HEK293 (cell line): ENCODE data around the gene SLCO4A1.
A peak's percentile ranks its signal among the peaks of the same experiment; 100 is the strongest.

Source experiments
- CTCF ChIA-PET: fragments of 350-600 bp; formaldehyde crosslinking; extraction: SDS; loops from one replicate; lab custom pipeline; 2021; ENCODE audit warnings: antibody characterized with exemption; lab: Yijun Ruan, JAX
- POLR2A ChIA-PET: fragments of 300-600 bp; formaldehyde crosslinking; extraction: SDS; loops from one replicate; lab custom pipeline; 2020; ENCODE audit warnings: antibody characterized with exemption, inconsistent platforms; lab: Yijun Ruan, JAX
- H3K27ac ChIP-seq: fragments of 200-500 bp; sonication (Bioruptor generic); 2 replicates; pipeline ENCODE4 v1.5.1; 2014; ENCODE audit warnings: low read depth, low read length, control low read depth, inconsistent platforms; ENCODE audit errors: extremely low read depth
- H3K36me3 ChIP-seq, 2 experiments: fragments of 200-500 bp in 1 of 2; sonication (Bioruptor generic) in 1 of 2; 1 replicate in 1 of 2; 2 replicates in 1 of 2; pipeline ENCODE4 v1.5.1; 2014 to 2017; ENCODE audit warnings: inconsistent platforms in 2 of 2, low read length in 2 of 2; ENCODE audit not compliant: control insufficient read depth in 2 of 2, insufficient read depth in 1 of 2
- H3K4me1 ChIP-seq: fragments of 200-500 bp; sonication (Bioruptor generic); 2 replicates; pipeline ENCODE4 v1.5.1; 2014; ENCODE audit warnings: mild to moderate bottlenecking, low read length, inconsistent platforms; ENCODE audit not compliant: control insufficient read depth, insufficient read depth
- H3K4me3 ChIP-seq: 2 replicates; pipeline ENCODE4 v1.5.1; 2011; ENCODE audit warnings: low read depth, mild to moderate bottlenecking, control low read depth, low read length, moderate library complexity
- H3K9me3 ChIP-seq: fragments of 200-500 bp; sonication (Bioruptor generic); 2 replicates; pipeline ENCODE4 v1.5.1; 2014; ENCODE audit warnings: low read depth, low read length, inconsistent platforms; ENCODE audit not compliant: control insufficient read depth, insufficient read depth
- BCL11A ChIP-seq: fragments of 450-650 bp; formaldehyde crosslinking; IDR thresholded peaks from 2 replicates; pipeline ENCODE4 v1.5.1; 2016; ENCODE audit warnings: low read depth, missing biosample characterization, missing genetic modification characterization
- GLI2 ChIP-seq: fragments of 450-650 bp; formaldehyde crosslinking; IDR thresholded peaks from 2 replicates; pipeline ENCODE4; 2017; ENCODE audit warnings: missing biosample characterization, missing genetic modification characterization, low read depth, borderline replicate concordance
- GLI4 ChIP-seq: fragments of 450-650 bp; formaldehyde crosslinking; IDR thresholded peaks from 2 replicates; pipeline ENCODE4 v1.5.1; 2016; ENCODE audit warnings: missing biosample characterization, missing genetic modification characterization
- GLIS1 ChIP-seq: fragments of 450-650 bp; formaldehyde crosslinking; IDR thresholded peaks from 2 replicates; pipeline ENCODE4 v1.5.1; 2016; ENCODE audit warnings: missing biosample characterization, missing genetic modification characterization
- KLF10 ChIP-seq: fragments of 450-650 bp; IDR thresholded peaks from 2 replicates; pipeline ENCODE4 v1.5.1; 2018; ENCODE audit warnings: missing biosample characterization, mild to moderate bottlenecking, missing genetic modification characterization
- ZFHX2 ChIP-seq: fragments of 450-650 bp; formaldehyde crosslinking; conservative IDR thresholded peaks from 2 replicates; pipeline ENCODE4 v1.5.1; 2016; ENCODE audit warnings: missing biosample characterization, missing genetic modification characterization
- ZNF350 ChIP-seq: fragments of 450-650 bp; formaldehyde crosslinking; IDR thresholded peaks from 2 replicates; pipeline ENCODE4 v1.5.0; 2017; ENCODE audit warnings: missing biosample characterization, mild to moderate bottlenecking, missing genetic modification characterization
- ZNF548 ChIP-seq: fragments of 450-650 bp; formaldehyde crosslinking; IDR thresholded peaks from 2 replicates; pipeline ENCODE4 v1.5.1; 2016; ENCODE audit warnings: missing biosample characterization, missing genetic modification characterization
- ZNF555 ChIP-seq: fragments of 450-650 bp; formaldehyde crosslinking; conservative IDR thresholded peaks from 2 replicates; pipeline ENCODE4 v1.5.1; 2017; ENCODE audit warnings: missing biosample characterization, mild to moderate bottlenecking, missing genetic modification characterization, inconsistent platforms
- ZNF600 ChIP-seq: fragments of 450-650 bp; formaldehyde crosslinking; IDR thresholded peaks from 2 replicates; pipeline ENCODE4 v1.5.1; 2016; ENCODE audit warnings: missing biosample characterization, missing genetic modification characterization
- ZNF624 ChIP-seq: fragments of 450-650 bp; formaldehyde crosslinking; IDR thresholded peaks from 2 replicates; pipeline ENCODE4 v1.5.1; 2017; ENCODE audit warnings: missing biosample characterization, missing genetic modification characterization
- ZNF664 ChIP-seq: fragments of 450-650 bp; formaldehyde crosslinking; IDR thresholded peaks from 2 replicates; pipeline ENCODE4 v1.5.1; 2016; ENCODE audit warnings: missing biosample characterization, missing genetic modification characterization
- ZNF837 ChIP-seq: fragments of 450-650 bp; formaldehyde crosslinking; IDR thresholded peaks from 2 replicates; pipeline ENCODE4 v1.5.1; 2016; ENCODE audit warnings: missing biosample characterization, missing genetic modification characterization
- TF ChIP-seq, protein P1 (sequence below): fragments of 450-650 bp; IDR thresholded peaks from 2 replicates; pipeline ENCODE4 v1.5.1; 2018; ENCODE audit warnings: missing biosample characterization, mild to moderate bottlenecking, missing genetic modification characterization
- TF ChIP-seq, protein P2 (sequence below): fragments of 450-650 bp; formaldehyde crosslinking; IDR thresholded peaks from 2 replicates; pipeline ENCODE4 v1.5.0; 2017; ENCODE audit warnings: missing biosample characterization, missing genetic modification characterization, borderline replicate concordance
- TF ChIP-seq, protein P3 (sequence below): fragments of 450-650 bp; formaldehyde crosslinking; IDR thresholded peaks from 2 replicates; pipeline ENCODE4 v1.5.1; 2017; ENCODE audit warnings: missing biosample characterization, missing genetic modification characterization
- TF ChIP-seq, protein P4 (sequence below): fragments of 450-650 bp; formaldehyde crosslinking; IDR thresholded peaks from 2 replicates; pipeline ENCODE4 v1.5.1; 2017; ENCODE audit warnings: missing biosample characterization, missing genetic modification characterization
- TF ChIP-seq, protein P5 (sequence below): fragments of 450-650 bp; formaldehyde crosslinking; IDR thresholded peaks from 2 replicates; pipeline ENCODE4 v1.5.1; 2016; ENCODE audit warnings: missing biosample characterization, missing genetic modification characterization
- TF ChIP-seq, protein P6 (sequence below): fragments of 450-650 bp; formaldehyde crosslinking; optimal IDR thresholded peaks from 2 replicates; pipeline ENCODE3; 2016; ENCODE audit warnings: missing biosample characterization, mild to moderate bottlenecking, missing genetic modification characterization

SLCO4A1 gene

DNA sequence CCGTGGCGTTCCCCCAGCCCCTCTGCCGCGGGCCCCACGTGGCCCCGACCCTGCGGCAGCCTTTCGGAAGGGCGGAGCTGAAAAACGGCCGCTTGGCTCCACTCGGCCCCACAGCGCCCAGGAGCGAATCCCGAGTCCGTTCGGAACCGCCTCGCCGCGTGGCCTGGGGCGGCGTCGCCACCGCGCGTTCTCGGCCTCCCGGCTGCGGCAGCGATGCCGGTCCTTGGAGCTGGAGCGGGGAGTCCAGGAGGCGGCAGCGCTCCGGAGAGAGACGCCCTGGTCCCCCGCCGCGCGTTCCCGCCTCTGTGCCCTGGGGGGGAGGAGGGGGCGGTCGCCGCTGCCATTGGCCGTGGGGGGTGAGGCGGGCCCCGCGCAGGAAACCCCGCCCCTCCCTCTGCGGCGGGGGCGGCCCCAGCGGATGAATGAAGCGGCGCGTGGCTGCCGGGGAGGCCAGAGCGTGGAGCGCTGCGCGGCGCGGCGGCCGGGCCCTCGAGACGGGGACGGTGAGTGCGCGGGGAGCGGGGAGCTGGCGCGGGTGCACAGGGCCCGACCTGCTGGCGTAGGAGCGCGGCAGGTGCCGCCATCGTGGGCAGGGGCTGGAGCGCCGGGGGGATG, at the start of gene SLCO4A1 (continued):
- TF ChIP-seq, protein P1, sequence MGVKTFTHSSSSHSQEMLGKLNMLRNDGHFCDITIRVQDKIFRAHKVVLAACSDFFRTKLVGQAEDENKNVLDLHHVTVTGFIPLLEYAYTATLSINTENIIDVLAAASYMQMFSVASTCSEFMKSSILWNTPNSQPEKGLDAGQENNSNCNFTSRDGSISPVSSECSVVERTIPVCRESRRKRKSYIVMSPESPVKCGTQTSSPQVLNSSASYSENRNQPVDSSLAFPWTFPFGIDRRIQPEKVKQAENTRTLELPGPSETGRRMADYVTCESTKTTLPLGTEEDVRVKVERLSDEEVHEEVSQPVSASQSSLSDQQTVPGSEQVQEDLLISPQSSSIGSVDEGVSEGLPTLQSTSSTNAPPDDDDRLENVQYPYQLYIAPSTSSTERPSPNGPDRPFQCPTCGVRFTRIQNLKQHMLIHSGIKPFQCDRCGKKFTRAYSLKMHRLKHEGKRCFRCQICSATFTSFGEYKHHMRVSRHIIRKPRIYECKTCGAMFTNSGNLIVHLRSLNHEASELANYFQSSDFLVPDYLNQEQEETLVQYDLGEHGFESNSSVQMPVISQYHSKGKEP (tag by site-specific recombination), result no peak; the same call in 1 of the 2 replicates
- TF ChIP-seq, protein P2, sequence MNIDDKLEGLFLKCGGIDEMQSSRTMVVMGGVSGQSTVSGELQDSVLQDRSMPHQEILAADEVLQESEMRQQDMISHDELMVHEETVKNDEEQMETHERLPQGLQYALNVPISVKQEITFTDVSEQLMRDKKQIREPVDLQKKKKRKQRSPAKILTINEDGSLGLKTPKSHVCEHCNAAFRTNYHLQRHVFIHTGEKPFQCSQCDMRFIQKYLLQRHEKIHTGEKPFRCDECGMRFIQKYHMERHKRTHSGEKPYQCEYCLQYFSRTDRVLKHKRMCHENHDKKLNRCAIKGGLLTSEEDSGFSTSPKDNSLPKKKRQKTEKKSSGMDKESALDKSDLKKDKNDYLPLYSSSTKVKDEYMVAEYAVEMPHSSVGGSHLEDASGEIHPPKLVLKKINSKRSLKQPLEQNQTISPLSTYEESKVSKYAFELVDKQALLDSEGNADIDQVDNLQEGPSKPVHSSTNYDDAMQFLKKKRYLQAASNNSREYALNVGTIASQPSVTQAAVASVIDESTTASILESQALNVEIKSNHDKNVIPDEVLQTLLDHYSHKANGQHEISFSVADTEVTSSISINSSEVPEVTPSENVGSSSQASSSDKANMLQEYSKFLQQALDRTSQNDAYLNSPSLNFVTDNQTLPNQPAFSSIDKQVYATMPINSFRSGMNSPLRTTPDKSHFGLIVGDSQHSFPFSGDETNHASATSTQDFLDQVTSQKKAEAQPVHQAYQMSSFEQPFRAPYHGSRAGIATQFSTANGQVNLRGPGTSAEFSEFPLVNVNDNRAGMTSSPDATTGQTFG (tag by site-specific recombination), result no peak
- TF ChIP-seq ZNF548 (tag by site-specific recombination) (no peak), ZNF350 (tag by site-specific recombination) (no peak), GLI4 (tag by site-specific recombination) (no peak), KLF10 (tag by site-specific recombination) (peak; percentile 75; the same call in 1 of the 2 replicates), GLIS1 (tag by site-specific recombination) (peak; percentile 98), BCL11A (tag by site-specific recombination) (no peak), ZNF664 (tag by site-specific recombination) (no peak)
- TF ChIP-seq, protein P3, sequence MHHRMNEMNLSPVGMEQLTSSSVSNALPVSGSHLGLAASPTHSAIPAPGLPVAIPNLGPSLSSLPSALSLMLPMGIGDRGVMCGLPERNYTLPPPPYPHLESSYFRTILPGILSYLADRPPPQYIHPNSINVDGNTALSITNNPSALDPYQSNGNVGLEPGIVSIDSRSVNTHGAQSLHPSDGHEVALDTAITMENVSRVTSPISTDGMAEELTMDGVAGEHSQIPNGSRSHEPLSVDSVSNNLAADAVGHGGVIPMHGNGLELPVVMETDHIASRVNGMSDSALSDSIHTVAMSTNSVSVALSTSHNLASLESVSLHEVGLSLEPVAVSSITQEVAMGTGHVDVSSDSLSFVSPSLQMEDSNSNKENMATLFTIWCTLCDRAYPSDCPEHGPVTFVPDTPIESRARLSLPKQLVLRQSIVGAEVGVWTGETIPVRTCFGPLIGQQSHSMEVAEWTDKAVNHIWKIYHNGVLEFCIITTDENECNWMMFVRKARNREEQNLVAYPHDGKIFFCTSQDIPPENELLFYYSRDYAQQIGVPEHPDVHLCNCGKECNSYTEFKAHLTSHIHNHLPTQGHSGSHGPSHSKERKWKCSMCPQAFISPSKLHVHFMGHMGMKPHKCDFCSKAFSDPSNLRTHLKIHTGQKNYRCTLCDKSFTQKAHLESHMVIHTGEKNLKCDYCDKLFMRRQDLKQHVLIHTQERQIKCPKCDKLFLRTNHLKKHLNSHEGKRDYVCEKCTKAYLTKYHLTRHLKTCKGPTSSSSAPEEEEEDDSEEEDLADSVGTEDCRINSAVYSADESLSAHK (tag by site-specific recombination), result 0 out of 2 replicates have a peak, but pooled peaks have one; percentile 24
- TF ChIP-seq, protein P4, sequence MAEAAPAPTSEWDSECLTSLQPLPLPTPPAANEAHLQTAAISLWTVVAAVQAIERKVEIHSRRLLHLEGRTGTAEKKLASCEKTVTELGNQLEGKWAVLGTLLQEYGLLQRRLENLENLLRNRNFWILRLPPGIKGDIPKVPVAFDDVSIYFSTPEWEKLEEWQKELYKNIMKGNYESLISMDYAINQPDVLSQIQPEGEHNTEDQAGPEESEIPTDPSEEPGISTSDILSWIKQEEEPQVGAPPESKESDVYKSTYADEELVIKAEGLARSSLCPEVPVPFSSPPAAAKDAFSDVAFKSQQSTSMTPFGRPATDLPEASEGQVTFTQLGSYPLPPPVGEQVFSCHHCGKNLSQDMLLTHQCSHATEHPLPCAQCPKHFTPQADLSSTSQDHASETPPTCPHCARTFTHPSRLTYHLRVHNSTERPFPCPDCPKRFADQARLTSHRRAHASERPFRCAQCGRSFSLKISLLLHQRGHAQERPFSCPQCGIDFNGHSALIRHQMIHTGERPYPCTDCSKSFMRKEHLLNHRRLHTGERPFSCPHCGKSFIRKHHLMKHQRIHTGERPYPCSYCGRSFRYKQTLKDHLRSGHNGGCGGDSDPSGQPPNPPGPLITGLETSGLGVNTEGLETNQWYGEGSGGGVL, result peak; percentile 93
- TF ChIP-seq, protein P5, sequence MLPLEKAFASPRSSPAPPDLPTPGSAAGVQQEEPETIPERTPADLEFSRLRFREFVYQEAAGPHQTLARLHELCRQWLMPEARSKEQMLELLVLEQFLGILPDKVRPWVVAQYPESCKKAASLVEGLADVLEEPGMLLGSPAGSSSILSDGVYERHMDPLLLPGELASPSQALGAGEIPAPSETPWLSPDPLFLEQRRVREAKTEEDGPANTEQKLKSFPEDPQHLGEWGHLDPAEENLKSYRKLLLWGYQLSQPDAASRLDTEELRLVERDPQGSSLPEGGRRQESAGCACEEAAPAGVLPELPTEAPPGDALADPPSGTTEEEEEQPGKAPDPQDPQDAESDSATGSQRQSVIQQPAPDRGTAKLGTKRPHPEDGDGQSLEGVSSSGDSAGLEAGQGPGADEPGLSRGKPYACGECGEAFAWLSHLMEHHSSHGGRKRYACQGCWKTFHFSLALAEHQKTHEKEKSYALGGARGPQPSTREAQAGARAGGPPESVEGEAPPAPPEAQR, result no peak

DNA sequence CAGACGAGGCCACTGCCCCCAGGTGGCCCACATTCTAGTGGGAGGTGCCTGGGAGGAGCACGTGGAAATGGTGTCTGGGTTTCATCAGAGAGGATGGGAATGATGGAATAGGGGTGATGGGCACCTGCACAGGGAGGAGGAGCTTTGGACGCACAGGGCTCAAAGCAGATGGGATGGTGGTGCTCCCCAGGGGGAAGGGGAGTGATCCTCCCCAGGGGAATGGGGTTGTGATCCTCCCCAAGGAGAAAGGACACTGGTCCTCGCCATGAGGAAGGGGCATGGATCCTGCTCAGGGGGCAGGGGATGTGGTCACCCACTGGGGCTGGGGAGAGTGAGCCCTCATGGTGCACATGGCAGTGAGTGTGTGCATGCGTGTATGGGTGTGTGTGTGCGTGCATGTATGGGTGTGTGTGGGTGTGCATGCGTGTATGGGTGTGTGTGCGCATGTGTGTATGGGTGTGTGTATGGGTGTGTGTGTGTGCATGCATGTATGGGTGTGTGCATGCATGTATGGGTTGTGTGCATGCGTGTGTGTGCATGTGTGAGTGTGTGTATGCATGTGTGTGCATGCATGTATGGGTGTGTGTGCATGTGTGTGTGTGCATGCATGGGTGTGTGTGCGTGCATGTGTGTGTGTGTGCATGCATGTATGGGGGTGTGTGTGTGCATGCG, 49.7 kb upstream of the SLCO4A1 start:
- H3K9me3 ChIP-seq, result no peaks in the 10 kb centered on the region
- no peaks in the 10 kb centered on the region for H3K4me1 ChIP-seq
- no peak overlapping the region for H3K27ac ChIP-seq
- H3K4me3 ChIP-seq, result no peak overlapping the region
- no peaks in the 10 kb centered on the region for H3K36me3 ChIP-seq
- CTCF ChIA-PET, result no interaction called here
- POLR2A ChIA-PET, result no interaction called here
- TF ChIP-seq, protein P5, result no peak
- TF ChIP-seq GLI2 (tag by site-specific recombination), result no peak
- no peak for TF ChIP-seq ZNF624
- no peak for TF ChIP-seq ZNF837 (tag by site-specific recombination)
- no peak for TF ChIP-seq ZNF600 (tag by site-specific recombination)
- TF ChIP-seq, protein P6, sequence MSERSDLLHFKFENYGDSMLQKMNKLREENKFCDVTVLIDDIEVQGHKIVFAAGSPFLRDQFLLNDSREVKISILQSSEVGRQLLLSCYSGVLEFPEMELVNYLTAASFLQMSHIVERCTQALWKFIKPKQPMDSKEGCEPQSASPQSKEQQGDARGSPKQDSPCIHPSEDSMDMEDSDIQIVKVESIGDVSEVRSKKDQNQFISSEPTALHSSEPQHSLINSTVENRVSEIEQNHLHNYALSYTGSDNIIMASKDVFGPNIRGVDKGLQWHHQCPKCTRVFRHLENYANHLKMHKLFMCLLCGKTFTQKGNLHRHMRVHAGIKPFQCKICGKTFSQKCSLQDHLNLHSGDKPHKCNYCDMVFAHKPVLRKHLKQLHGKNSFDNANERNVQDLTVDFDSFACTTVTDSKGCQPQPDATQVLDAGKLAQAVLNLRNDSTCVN (tag by site-specific recombination), result no peak
- TF ChIP-seq ZNF555, result no peak
- peak; percentile 47 for TF ChIP-seq ZFHX2 (tag by site-specific recombination)
